COR-L47 (cell line): ENCODE results near the gene VEGFB.
A peak's percentile ranks its signal among the peaks of the same experiment; 100 is the strongest.

Experiments used
- DNase-seq: peaks from one replicate; lab custom pipeline; 2025; lab: John Stamatoyannopoulos, UW

The VEGFB gene, protein sequence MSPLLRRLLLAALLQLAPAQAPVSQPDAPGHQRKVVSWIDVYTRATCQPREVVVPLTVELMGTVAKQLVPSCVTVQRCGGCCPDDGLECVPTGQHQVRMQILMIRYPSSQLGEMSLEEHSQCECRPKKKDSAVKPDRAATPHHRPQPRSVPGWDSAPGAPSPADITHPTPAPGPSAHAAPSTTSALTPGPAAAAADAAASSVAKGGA

DNA sequence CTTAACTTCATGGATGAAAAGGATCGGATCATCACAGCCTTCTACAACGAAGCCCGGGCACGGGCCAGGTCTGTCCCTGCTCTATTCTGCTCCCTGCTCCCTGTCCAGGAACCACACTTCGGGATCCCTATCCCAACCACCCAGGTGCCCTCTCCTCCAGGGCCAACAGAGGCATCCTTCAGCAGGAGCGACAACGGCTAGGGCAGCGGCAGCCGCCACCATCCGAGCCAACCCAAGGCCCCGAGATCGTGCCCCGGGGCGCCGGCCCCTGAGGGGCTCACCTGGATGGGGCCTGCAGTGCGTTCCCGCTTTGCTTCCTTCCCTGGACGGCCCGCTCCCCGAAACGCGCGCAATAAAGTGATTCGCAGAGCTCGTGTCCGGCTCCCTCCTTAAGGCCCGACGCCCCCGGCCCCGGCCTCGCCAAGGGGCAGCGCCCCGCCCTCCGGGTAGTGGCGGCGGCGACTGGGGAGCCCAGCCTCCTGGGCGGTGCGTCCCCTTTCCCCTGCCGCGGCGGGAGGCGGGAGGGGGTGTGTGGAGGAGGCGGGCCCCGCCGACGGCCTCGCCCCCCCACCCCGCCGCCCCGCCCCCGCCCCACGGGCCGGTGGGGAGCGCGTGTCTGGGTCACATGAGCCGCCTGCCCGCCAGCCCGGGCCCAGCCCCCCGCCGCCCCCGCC, at the start of gene VEGFB:
Gene VEGFB (plus strand): TSS at position 672 of the 674 bp plus-strand sequence. CDS start 250 bp downstream, outside the sequence.
- peak; percentile 55 for DNase-seq

DNA sequence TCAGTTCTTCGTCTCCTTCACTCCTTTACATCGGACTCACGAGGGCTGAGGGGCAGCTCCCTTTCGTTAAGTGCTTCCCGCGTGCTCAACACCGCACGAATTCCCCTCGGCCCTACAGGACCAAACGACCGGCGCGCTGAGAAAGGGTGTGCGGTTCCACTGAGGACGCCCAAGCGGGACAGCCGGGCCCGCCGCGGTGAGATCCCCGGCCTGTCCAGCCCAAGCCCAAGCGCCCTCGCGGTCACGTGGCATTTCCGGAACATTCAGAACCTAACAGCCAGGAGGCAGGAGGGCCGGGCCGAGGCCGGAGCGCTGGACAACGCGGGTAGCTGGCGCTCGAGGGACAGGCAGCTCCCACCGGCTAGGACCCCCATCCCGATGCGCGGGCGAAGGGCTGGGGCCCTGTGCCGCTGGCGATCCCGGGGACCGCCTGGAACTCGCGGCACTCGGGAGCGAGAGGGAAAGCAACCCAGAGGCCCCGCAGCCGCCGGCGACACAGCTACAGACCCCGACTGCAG, 49.1 kb upstream of the VEGFB start:
- peak; percentile 82 for DNase-seq

DNA sequence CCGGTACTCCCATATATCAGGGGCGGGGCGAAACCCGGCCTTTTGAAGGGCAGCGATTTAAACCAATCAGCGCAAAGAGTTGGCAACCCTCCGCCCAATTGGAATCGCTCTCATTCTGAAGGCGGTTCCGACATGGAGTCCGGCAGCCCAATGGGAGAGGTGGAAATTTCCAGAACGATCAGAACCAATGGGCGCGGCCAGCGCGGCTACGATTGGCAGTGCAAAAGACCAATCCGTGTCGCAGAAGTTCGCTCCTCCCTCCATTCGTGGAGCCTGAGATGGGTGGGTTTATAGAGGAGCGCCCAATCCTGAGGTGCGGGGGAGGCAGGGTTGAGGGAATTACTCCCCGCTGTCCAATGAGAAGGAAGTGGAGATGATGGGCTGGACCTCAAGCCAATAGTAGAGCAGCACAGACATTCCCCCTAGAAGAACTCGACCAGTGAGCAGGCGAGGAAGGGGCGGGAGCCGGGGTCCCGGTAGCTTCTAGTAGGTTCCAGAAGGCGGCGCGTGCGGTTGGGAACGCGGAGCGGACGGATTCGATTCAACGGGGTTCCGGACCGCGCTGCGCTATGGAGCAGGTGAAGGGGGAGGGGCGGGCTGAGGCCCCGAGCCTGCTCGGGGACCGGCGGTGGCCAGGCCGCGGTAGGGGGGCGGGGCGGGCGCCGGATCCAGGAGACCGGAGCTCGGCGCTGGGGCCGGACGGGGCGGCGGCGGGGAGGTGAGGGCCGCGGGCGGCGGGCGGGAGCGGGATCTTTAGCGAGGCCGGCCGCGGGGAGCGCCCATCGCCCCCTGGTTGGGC, 48.5 kb upstream of the VEGFB start, which contains the start of gene STIP1:
Gene STIP1 (plus strand): TSS at position 479 of the 799 bp plus-strand sequence. CDS start 91 bp downstream, at position 570.
- DNase-seq: peak; percentile 100

DNA sequence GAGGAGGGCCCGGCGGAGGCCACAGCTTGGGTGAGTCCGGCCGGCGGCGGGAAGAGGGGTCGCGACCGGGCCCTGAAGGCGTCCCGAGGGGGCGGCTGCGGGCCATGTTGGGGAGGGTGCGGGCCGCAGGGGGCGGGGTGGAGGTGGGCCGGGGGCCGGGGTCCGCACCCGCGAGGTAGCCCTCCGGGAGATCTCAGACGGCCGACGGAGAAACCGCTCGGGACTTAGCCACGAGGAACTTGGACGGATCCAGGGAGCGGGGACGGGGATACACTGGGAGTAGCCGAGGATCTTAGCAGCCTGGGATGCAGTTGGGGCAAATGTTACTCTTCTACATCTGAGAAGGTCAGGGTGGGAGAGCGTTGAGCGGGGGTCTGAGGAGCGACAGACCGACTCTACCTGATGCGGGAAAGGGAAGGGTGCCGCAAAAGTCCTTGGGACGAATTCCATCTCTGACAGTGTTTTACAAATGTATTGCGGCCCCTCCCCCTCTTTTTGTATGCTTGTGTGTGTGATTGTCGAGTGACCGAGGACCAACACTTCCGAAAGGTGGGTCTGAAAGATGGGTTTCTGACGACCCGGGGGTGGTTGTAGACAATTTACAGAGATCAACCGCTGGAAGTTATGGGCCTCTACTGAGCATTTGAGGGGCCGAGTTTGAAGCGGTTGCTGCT, 47.8 kb upstream of the VEGFB start:
- no peak for DNase-seq

DNA sequence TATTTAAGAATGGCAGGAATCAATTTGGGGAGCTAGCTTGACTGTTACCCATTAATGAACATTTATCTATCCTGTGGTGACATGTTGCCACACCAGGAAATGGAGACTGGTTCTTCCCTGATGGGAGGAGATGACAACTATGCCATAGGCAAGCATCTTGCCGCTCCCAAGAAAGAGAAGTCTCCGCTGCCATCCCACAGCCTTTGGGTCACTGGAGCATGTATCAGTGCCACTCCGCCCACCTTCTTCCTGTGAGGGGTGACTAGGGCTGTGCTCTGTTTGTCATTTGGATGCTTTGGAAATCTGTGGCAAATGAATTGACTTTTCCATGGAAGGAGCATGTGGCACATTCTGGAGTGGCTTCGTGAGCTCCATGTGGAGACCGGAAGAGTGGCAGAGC, 42.0 kb upstream of the VEGFB start:
- no peak for DNase-seq

DNA sequence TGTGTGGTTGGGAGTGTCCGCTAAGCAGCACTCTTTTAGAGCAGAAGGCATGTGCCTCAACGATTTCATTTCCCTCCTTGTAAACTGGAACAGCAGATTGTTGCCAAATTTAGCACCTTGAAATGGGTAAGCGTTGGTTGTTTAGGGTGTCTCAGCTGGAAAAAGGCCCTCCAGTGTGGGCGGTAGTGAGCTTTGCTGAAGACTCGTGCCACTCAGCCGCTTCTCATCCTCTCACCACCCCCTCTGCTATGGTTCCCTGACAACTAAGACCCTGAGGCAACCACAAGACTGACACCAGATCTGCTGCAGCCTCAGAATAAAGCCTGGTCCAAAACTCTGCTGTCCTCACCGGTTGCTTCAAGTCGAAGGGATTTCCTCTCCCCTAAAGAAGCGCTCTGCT, 37.8 kb upstream of the VEGFB start:
- no peak for DNase-seq

DNA sequence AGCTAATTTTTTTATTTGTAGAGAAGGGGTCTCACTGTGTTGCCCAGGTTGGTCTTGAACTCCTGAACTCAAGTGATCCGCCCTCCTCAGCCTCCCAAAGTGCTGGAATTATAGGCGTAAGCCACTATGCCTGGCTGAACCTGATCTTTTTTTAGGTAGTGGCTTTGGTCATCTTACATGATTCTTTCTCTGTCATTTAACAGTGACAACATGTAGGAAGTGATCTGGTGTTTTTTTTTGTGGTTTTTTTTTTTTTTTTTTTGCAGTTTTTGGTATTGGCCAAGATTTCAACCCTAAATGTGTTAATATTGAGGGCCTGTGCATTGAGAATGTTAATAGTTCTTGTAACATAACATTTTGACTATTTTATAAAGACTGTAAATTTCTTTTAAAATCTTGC, 35.9 kb upstream of the VEGFB start:
- no peak for DNase-seq

DNA sequence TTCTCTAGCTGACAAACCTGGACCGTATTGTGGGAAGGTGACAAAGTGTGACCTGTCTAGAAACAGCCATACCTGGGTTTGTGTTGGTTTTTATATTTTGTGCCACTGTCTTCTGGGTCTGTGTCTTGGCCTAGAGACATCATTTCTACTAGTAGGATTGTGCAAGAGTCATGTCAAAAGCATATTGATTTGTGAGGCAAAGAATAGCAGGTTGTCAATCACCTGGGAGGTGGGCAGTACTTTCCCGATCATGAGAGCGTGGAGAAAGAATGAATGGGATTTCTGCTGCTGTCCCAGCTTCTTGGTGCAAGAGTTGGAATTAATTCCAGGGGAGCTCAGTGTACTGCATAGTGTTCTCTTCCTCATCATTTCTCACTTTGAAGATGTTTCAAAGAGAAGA, 32.8 kb upstream of the VEGFB start:
- DNase-seq: no peak

DNA sequence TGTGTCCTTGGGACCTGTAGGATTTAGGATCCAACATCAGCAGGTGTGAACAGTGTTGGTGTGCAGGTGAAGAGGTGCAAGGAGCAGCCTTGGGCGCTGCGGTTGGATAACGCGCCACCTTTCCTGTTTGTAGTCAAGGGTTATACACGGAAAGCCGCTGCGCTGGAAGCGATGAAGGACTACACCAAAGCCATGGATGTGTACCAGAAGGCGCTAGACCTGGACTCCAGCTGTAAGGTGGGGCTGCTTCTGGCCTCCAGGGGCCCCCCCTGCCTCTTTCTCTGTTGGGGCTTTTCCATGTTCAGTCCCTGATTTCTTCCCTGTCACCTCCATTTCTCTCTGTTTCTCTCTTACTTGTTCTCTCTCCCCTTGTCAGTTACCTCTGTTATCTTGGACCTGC, 31.4 kb upstream of the VEGFB start:
- no peak for DNase-seq

DNA sequence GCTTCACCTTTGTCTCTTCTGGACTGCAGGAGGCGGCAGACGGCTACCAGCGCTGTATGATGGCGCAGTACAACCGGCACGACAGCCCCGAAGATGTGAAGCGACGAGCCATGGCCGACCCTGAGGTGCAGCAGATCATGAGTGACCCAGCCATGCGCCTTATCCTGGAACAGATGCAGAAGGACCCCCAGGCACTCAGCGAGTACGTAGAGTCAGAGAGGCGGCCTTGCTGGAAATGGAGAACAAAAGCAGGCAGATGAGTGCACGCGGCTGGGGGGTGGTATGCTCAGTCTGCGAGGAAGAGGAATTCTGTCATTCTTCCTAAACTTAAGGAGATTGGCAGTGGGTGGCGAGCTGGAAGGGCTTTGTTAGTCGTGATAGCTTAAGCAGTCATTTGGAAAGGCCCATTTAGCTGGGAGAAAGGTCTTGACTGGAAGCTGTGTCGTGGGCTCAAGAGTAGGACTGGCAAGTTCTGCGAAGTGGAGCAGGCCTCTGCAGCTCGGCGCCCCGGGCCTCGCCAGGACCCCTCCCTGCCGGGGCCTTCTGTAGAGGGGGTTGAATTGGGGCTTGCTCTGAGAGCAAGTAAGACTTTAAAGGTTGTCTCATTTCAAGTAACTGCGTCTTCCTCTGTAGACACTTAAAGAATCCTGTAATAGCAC, 30.8 kb upstream of the VEGFB start:
- DNase-seq: no peak

DNA sequence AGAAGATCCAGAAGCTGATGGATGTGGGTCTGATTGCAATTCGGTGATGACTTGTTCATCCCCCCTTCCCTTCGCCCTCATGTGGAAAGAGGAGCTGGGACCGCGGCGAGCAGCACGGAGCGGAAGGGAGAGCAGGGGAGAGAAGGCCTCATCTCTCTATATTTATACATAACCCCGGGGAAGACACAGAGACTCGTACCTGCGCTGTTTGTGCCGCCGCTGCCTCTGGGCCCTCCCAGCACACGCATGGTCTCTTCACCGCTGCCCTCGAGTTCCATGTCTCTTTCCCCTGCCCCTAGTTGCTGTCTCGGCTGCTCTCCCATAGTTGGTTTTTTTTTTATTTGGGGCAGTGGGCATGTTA, 30.3 kb upstream of the VEGFB start:
- DNase-seq: no peak

DNA sequence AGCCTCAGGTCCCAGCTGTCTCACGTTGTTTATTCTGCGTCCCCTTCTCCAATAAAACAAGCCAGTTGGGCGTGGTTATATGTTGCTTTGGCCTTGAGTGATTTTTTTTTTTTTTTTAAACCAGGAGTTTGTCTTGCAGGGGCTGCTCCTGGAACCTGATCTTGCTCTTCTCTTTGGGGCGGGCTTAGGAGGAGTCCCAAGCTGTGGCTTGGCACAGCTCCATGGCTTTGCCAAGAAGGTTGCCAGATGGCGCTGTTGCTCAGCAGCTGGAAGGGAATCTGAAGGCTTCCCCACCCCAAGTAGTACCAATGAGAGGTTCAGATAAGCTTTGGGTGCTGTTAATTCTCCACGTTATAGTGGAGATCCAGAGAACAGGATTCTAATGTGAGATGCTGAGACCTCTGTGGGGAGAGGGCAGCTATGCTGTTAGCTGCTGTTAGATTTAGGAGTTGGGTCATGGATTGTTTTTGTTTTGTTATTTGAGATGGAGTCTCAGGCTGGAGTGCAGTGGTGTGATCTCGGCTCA, 29.9 kb upstream of the VEGFB start:
- peak; percentile 89 for DNase-seq

DNA sequence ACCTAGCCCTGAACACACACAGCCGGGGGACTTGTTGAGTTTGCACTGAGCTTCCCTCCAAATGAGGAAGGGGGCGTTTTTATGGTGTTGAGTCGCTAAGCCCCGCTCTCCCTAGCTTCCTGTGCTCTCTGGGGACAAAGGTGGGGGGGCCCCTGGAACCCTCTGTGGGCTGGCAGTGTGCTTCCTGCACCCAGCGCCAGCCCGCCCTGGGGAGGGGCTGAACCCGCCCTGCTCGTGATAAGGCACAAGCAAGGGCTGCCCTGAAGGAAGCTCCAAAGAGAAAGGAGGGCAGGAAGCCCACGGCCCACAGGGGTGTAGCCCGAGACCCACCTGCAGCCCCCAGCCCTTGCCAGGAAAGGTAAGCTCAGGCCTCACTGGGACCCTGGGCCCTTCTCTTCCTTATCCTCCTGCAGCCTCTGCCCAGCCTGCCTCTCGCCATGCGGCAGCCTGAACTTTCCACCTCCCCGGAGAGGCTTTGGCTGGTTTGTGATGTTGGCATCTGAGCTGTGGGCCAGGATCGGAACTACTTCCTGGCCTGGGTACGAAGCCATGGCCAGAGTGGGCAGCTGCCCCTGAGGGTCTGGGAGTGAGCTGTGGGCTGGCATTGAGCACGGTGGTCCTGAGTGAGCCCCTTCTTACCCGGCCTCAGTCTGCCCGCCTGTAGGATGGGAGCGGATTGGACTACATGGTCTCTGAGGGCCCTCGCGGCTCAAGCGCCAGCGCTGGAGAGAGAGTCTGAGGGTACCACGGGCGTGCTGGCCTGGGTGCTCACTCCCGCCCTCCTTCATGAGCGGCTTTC, 27.7 kb upstream of the VEGFB start, which contains the start of gene FERMT3:
Gene FERMT3 (plus strand): TSS at position 265 of the 799 bp plus-strand sequence. CDS start 644 bp downstream, outside the sequence.
- DNase-seq: no peak

DNA sequence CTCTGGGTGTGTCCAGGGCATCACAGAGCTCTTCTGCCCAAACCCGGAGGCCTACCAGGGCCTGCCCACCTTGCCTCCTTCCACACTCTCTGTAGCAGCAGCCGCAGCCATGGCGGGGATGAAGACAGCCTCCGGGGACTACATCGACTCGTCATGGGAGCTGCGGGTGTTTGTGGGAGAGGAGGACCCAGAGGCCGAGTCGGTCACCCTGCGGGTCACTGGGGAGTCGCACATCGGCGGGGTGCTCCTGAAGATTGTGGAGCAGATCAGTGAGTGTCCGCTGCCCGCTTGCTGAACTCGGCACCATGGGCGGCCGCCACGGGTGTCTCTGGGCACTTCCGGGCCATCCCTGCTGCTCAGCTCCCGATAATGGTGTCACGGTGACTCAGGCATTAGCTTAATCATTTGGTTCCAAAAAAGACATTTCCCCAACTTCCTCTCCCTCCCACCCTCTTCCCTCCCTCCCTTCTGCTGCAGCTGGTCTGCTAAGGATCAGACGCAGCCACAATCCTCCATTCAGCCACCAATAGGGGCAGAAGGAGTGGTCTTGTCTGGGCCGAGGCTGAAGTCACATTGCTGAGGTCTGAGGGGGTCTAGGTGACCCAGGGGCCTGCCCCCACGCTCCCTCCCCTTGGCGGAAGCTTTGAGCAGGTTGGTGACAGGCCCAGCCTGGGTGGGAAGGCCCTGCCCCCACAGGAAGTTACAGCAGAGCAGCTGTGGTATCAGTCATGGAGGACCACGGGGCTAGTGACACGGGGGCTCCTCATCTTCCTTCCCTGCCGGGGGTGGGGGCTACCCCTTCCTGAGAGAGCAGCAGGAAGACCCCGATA, 26.9 kb upstream of the VEGFB start:
- DNase-seq: no peak

DNA sequence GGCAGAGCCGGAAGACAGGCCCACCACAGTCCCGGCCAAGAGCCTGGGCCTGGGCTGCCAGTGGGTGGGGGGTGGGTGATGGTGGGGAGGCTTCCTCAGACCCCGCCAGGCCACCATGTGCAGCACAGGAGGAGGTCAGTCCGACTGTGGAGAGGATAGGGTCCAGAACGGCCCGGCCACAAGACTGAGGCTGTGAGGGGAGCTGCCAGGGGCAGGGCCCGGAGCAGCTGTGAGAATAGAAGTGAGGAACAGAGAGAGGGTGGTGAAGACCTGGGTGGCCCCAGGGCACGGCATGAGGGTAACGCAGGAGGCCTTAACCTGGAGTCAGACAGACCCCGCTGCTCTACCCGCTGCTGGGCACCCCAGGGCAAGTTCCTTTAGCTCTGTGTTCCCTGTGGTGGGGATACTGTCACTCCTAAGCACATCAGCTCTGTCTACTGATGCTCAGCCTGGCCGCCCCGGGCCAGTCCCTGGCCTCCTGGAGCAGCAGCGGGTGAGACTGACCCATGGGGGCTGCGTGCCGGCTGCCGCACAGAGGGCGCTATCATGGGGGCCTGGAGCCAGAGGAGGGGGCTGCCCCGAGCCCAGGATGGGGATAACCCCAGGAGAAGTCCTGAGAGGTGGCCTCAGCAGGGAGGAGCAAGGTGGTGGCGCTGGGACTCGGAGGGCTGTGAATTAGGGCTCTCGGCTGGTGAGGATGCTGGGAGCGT, 26.1 kb upstream of the VEGFB start:
- no peak for DNase-seq

DNA sequence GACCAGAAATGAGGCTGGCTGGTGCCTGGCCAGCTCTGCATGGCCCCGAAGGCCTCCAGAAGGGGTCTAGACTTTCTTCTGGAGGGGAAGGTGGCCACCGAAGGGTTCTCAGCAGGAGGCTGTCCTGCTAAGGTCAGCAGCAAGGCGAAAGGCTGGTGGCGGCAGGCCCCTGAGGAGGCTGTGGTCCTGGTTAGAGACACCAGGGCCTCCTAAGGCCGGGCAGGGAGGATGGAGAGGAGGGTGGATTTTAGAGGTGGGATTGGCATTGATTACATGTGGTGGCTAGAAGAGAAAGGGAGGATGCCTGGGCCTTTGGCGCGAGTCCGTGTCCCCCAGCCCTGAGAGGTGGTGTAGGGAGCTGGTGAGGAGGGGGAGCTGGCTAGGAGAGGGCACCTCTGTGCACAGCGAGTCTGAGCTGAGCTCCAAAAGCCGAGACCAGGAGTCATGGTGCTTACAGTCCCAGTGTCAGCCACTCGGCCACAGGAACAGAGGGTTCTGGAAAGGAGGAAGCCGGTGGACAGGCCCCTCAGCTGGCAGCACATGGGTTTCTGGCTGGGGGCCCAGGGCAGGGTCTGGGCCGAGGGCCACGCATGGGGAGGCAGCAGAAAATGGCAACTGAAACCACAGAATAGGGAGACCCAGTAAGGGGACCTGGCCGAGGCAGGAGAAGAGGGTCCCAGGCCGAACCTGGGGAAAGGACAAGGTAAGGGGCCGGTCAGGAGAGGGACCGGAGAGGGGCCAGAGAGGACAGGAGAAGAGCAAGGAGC, 25.4 kb upstream of the VEGFB start:
- DNase-seq: no peak

DNA sequence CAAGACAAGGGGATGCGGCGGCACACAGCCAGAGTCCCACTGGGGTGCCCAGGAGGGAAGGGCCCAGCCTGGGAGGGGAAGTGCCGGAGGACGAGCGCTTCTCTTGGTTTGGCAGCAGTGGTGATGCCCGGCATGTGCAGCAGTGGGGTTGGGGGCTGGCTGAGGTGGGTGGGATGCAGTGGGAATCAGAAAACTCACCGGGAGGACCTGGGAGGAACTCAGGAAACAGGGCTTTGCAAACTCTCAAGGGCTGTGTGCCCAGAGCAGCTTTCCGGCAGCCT, 24.9 kb upstream of the VEGFB start:
- DNase-seq: no peak

DNA sequence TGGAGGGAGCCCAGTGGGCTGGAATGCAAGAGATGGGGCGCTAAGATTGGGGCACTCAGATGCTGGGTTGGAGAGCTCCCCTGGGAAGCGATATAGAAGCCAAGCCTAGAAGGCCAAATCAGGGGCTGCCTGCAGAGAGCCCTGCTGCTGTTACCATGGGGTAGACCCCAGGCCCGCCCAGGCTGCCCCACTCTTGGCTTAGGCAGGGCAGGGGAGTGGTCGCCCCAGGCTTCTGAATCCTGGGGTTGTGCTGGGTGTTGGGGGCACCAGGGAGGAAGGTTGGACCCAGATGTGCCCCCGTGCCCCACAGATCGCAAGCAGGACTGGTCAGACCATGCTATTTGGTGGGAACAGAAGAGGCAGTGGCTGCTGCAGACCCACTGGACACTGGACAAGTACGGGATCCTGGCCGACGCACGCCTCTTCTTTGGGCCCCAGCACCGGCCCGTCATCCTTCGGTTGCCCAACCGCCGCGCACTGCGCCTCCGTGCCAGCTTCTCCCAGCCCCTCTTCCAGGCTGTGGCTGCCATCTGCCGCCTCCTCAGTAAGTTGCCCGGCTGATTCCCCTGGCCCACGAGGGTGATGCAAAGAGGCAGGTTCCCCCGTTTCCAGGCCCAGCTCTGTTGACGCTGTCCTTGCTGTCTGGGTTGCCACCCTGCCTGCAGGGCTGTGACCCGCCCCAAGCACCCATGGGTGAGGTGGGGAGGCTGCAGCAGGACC, 23.9 kb upstream of the VEGFB start:
- no peak for DNase-seq
